GM13976 (cell line): Measurements from ENCODE around the gene CLDN7.

Experiments
- DNase-seq: peaks from one replicate; pipeline ENCODE4 v3.0.0; 2012; ENCODE audit warnings: low spot score
- CTCF ChIP-seq: IDR thresholded peaks from 2 replicates; pipeline ENCODE4 v1.5.1; 2012; ENCODE audit warnings: borderline replicate concordance, mild to moderate bottlenecking; ENCODE audit not compliant: insufficient read depth; ENCODE audit errors: extremely low read depth, missing control alignments, control extremely low read depth
- in situ Hi-C: fragments of 300-500 bp; cut with MboI; formaldehyde crosslinking; loops from one replicate; pipeline ENCODE4 v1.12.0; 2022; ENCODE audit warnings: low sequenced_read_pairs, mixed read lengths, inconsistent platforms; ENCODE audit not compliant: unreplicated experiment

Gene CLDN7

GRCh38 chr17:7262935-7263800 is 890 bp upstream of the CLDN7 start:
- DNase-seq = no peak
- no peak for TF ChIP-seq CTCF
- in situ Hi-C loops = no loop called here

- in situ Hi-C loops = no loop called here
- TF ChIP-seq CTCF = no peak
- DNase-seq = peak; percentile 71
Measured at GRCh38 chr17:7261379-7262191, 693 bp downstream of the CLDN7 start.

- peak; percentile 65 for DNase-seq
- in situ Hi-C loops = no loop called here
- TF ChIP-seq CTCF = no peak
Measured at GRCh38 chr17:7260651-7261378, 1.5 kb downstream of the CLDN7 start.

GRCh38 chr17:7260151-7260550 is 2.1 kb downstream of the CLDN7 start:
- TF ChIP-seq CTCF = no peak
- in situ Hi-C loops = no loop called here

GRCh38 chr17:7259555-7259889 is 2.8 kb downstream of the CLDN7 start:
- in situ Hi-C loops = no loop called here
- no peak for TF ChIP-seq CTCF
- DNase-seq = no peak

More at GRCh38 chr17:7260151-7260550, 2.1 kb downstream of the CLDN7 start:
- no peak for DNase-seq
